Mesenchymal stem cell (in vitro differentiated cells and primary cell): ENCODE data around the gene PKLR.

Experiments used
- DNase-seq: peaks from one replicate; pipeline ENCODE4 v3.0.0-alpha.2; 2013
- H2AFZ ChIP-seq: one replicate; pipeline ENCODE4 v1.6.1; 2013; ENCODE audit warnings: low read depth, mild to moderate bottlenecking, control low read depth, inconsistent platforms, low read length, moderate library complexity
- H2AK5ac ChIP-seq: 2 replicates; pipeline ENCODE4 v1.6.1; 2013; ENCODE audit warnings: low read length, moderate library complexity, mild to moderate bottlenecking, inconsistent platforms; ENCODE audit not compliant: severe bottlenecking
- H2BK120ac ChIP-seq: one replicate; pipeline ENCODE4 v1.6.1; 2013; ENCODE audit warnings: low read depth, mild to moderate bottlenecking, inconsistent platforms, low read length, moderate library complexity
- H2BK12ac ChIP-seq, 2 experiments: one replicate each; pipeline ENCODE4 v1.6.1; 2013; ENCODE audit warnings: inconsistent platforms in 2 of 2, low read length in 2 of 2, mild to moderate bottlenecking in 2 of 2, moderate library complexity in 2 of 2, control low read depth in 1 of 2
- H2BK15ac ChIP-seq: one replicate; pipeline ENCODE4 v1.6.1; 2013; ENCODE audit warnings: mild to moderate bottlenecking, low read depth, inconsistent platforms; ENCODE audit not compliant: poor library complexity, severe bottlenecking
- H2BK5ac ChIP-seq: 2 replicates; pipeline ENCODE4 v1.6.1; 2013; ENCODE audit warnings: low read depth, mild to moderate bottlenecking, low read length, control low read depth, inconsistent platforms; ENCODE audit not compliant: poor library complexity, severe bottlenecking
- H3K14ac ChIP-seq, 2 experiments: one replicate each; pipeline ENCODE4 v1.6.1; 2013; ENCODE audit warnings: inconsistent platforms in 2 of 2, low read length in 2 of 2, control low read depth in 1 of 2, mild to moderate bottlenecking in 1 of 2, moderate library complexity in 1 of 2
- H3K18ac ChIP-seq, 2 experiments: one replicate each; pipeline ENCODE4 v1.6.1; 2013; ENCODE audit warnings: inconsistent platforms in 2 of 2, low read length in 2 of 2, control low read depth in 1 of 2, low read depth in 1 of 2, mild to moderate bottlenecking in 1 of 2
- H3K23ac ChIP-seq, 2 experiments: one replicate each; pipeline ENCODE4 v1.6.1; 2013; ENCODE audit warnings: inconsistent platforms in 2 of 2, low read length in 2 of 2, mild to moderate bottlenecking in 2 of 2, moderate library complexity in 2 of 2, control low read depth in 1 of 2
- H3K27ac ChIP-seq: 2 replicates; pipeline ENCODE4 v1.5.1; 2013; ENCODE audit warnings: mild to moderate bottlenecking, moderate library complexity, low read length, control low read depth, inconsistent platforms; ENCODE audit not compliant: poor library complexity, severe bottlenecking
- H3K27me3 ChIP-seq, 2 experiments: 2 replicates each; pipeline versions ENCODE4 v1.6.1 to v1.7.0; 2013; ENCODE audit warnings: low read length in 2 of 2, mild to moderate bottlenecking in 2 of 2, moderate library complexity in 2 of 2, control low read depth in 1 of 2, inconsistent platforms in 1 of 2; ENCODE audit not compliant: control insufficient read depth in 1 of 2, insufficient read depth in 1 of 2
- H3K36me3 ChIP-seq, 2 experiments: 2 replicates each; pipeline versions ENCODE4 v1.6.1 to v1.7.0; 2013; ENCODE audit warnings: low read length in 2 of 2, control low read depth in 1 of 2, inconsistent platforms in 1 of 2, low read depth in 1 of 2, mild to moderate bottlenecking in 1 of 2; ENCODE audit not compliant: insufficient read depth in 2 of 2, control insufficient read depth in 1 of 2
- H3K4ac ChIP-seq, 2 experiments: one replicate each; pipeline ENCODE4 v1.6.1; 2013; ENCODE audit warnings: inconsistent platforms in 2 of 2, low read length in 2 of 2, mild to moderate bottlenecking in 2 of 2, moderate library complexity in 2 of 2, control low read depth in 1 of 2, low read depth in 1 of 2
- H3K4me1 ChIP-seq: 2 replicates; pipeline ENCODE4 v1.6.1; 2013; ENCODE audit warnings: low read depth, low read length, control low read depth; ENCODE audit not compliant: control insufficient read depth, insufficient read depth
- H3K4me2 ChIP-seq: 2 replicates; pipeline ENCODE4 v1.6.1; 2013; ENCODE audit warnings: low read length, mild to moderate bottlenecking, inconsistent platforms; ENCODE audit not compliant: poor library complexity, severe bottlenecking
- H3K4me3 ChIP-seq, 2 experiments: 2 replicates each; pipeline versions ENCODE4 v1.5.1 to v1.7.0; 2013; ENCODE audit warnings: low read length in 2 of 2, mild to moderate bottlenecking in 2 of 2, control low read depth in 1 of 2, low read depth in 1 of 2; ENCODE audit not compliant: insufficient read depth in 1 of 2
- H3K79me1 ChIP-seq: replicated peaks from 2 replicates; pipeline ENCODE4 v1.6.1; 2013; ENCODE audit warnings: mild to moderate bottlenecking, control low read depth, low read length, inconsistent platforms; ENCODE audit not compliant: poor library complexity, severe bottlenecking
- H3K9ac ChIP-seq: 2 replicates; pipeline ENCODE4 v1.7.0; 2013; ENCODE audit warnings: mild to moderate bottlenecking, low read length, moderate library complexity
- H3K9me3 ChIP-seq: 2 replicates; pipeline ENCODE4 v1.7.0; 2013; ENCODE audit warnings: mild to moderate bottlenecking, low read length; ENCODE audit not compliant: control insufficient read depth
- H4K8ac ChIP-seq: one replicate; pipeline ENCODE4 v1.6.1; 2013; ENCODE audit warnings: inconsistent platforms, mild to moderate bottlenecking, low read length, moderate library complexity
- H4K91ac ChIP-seq: one replicate; pipeline ENCODE4 v1.6.1; 2013; ENCODE audit warnings: mild to moderate bottlenecking, low read length, inconsistent platforms
- WGBS: methylation state at CpG from one replicate; pipeline ENCODE4 v1.1.7; 2013; ENCODE audit warnings: mixed read lengths; 5-methylcytosine and 5-hydroxymethylcytosine counted together

Gene PKLR

GRCh38 chr1:155245163-155245524 lies 56.1 kb downstream of the PKLR start:
- no peak overlapping the region for H2BK120ac ChIP-seq
- no peak overlapping the region for H3K14ac ChIP-seq
- peak overlapping the region; percentile 42 to 67 for H3K18ac ChIP-seq
- H3K27ac ChIP-seq, result peak overlapping the region; percentile 69
- peaks cover 29 to 35% of the 10 kb centered on the region in 2 experiments for H3K36me3 ChIP-seq
- peak overlapping the region; percentile 30 for H2AFZ ChIP-seq
- H4K8ac ChIP-seq, result peak overlapping the region; percentile 91
- peak overlapping the region in 1 of 2 experiments; percentile 29 for H3K4ac ChIP-seq
- H3K79me1 ChIP-seq, result peaks cover 1% of the 10 kb centered on the region
- H3K9me3 ChIP-seq, result no peaks in the 10 kb centered on the region
- H3K9ac ChIP-seq, result peak overlapping the region; percentile 91
- no peak for DNase-seq
- peaks cover 9% of the 10 kb centered on the region for H3K4me1 ChIP-seq
- H2BK15ac ChIP-seq, result no peak overlapping the region
- no peak overlapping the region for H3K23ac ChIP-seq
- no peaks in the 10 kb centered on the region for H3K27me3 ChIP-seq
- H3K4me3 ChIP-seq, result peak overlapping the region; percentile 50 to 79
- H2BK12ac ChIP-seq, result no peak overlapping the region
- peak overlapping the region; percentile 73 for H3K4me2 ChIP-seq
- H2BK5ac ChIP-seq, result no peak overlapping the region
- peak overlapping the region; percentile 75 for H4K91ac ChIP-seq
- H2AK5ac ChIP-seq, result no peak overlapping the region
- WGBS, result 74% methylated on average over 5 of the region's 8 CpGs

- H2BK120ac ChIP-seq, result no peak overlapping the region
Measured at GRCh38 chr1:155244368-155245162, 56.7 kb downstream of the PKLR start.

GRCh38 chr1:155242805-155243358 lies 58.4 kb downstream of the PKLR start:
- Histone ChIP-seq H3K23ac (no peak overlapping the region), H3K4me3 (peak overlapping the region in 1 of 2 experiments; percentile 79), H2BK15ac (no peak overlapping the region), H3K4ac (no peak overlapping the region), H3K27ac (no peak overlapping the region), H4K8ac (no peak overlapping the region), H3K36me3 (peaks cover 27 to 31% of the 10 kb centered on the region in 2 experiments), H3K79me1 (peaks cover 4% of the 10 kb centered on the region), H3K18ac (no peak overlapping the region), H2AFZ (no peak overlapping the region), H3K4me2 (no peak overlapping the region), H3K14ac (no peak overlapping the region), H2BK120ac (no peak overlapping the region), H2AK5ac (no peak overlapping the region), H2BK5ac (no peak overlapping the region), H3K4me1 (peaks cover 11% of the 10 kb centered on the region), H2BK12ac (no peak overlapping the region), H3K9me3 (no peaks in the 10 kb centered on the region), H4K91ac (no peak overlapping the region), H3K9ac (peak overlapping the region; percentile 91), H3K27me3 (no peaks in the 10 kb centered on the region)
- no peak for DNase-seq
- 86% methylated on average over 3 of the region's 3 CpGs for WGBS

More at GRCh38 chr1:155244368-155245162, 56.7 kb downstream of the PKLR start:
- peak overlapping the region; percentile 73 for H3K4me2 ChIP-seq
- peak overlapping the region; percentile 75 for H3K27ac ChIP-seq
- H3K9me3 ChIP-seq, result no peaks in the 10 kb centered on the region
- DNase-seq, result peak; percentile 100
- peak overlapping the region; percentile 91 for H3K9ac ChIP-seq
- H3K79me1 ChIP-seq, result peaks cover 1% of the 10 kb centered on the region
- peaks cover 11% of the 10 kb centered on the region for H3K4me1 ChIP-seq
- H2AK5ac ChIP-seq, result no peak overlapping the region
- no peak overlapping the region for H3K14ac ChIP-seq
- peaks cover 29 to 35% of the 10 kb centered on the region in 2 experiments for H3K36me3 ChIP-seq
- H3K23ac ChIP-seq, result no peak overlapping the region
- H2AFZ ChIP-seq, result peak overlapping the region; percentile 30
- WGBS, result under 1% methylated on average over 36 of the region's 53 CpGs
- peak overlapping the region; percentile 42 to 67 for H3K18ac ChIP-seq
- peak overlapping the region; percentile 60 to 79 for H3K4me3 ChIP-seq
- H2BK5ac ChIP-seq, result no peak overlapping the region
- no peak overlapping the region for H2BK15ac ChIP-seq
- H3K4ac ChIP-seq, result peak overlapping the region in 1 of 2 experiments; percentile 29
- H4K8ac ChIP-seq, result peak overlapping the region; percentile 91
- no peak overlapping the region for H2BK12ac ChIP-seq
- H4K91ac ChIP-seq, result peak overlapping the region; percentile 75
- H3K27me3 ChIP-seq, result no peaks in the 10 kb centered on the region

- Histone ChIP-seq H3K4me1 (peaks cover 11% of the 10 kb centered on the region), H3K27ac (no peak overlapping the region), H3K36me3 (peaks cover 23 to 31% of the 10 kb centered on the region in 2 experiments), H3K4me3 (no peak overlapping the region), H3K14ac (no peak overlapping the region), H4K8ac (peak overlapping the region; percentile 62), H3K9me3 (no peaks in the 10 kb centered on the region), H3K18ac (no peak overlapping the region), H4K91ac (peak overlapping the region; percentile 23), H3K4ac (no peak overlapping the region), H3K4me2 (no peak overlapping the region), H3K27me3 (no peaks in the 10 kb centered on the region), H3K9ac (no peak overlapping the region), H2AFZ (no peak overlapping the region), H3K23ac (no peak overlapping the region), H2BK5ac (no peak overlapping the region), H2BK15ac (no peak overlapping the region), H3K79me1 (peaks cover 4% of the 10 kb centered on the region), H2BK12ac (peak overlapping the region in 1 of 2 experiments; percentile 65), H2BK120ac (no peak overlapping the region), H2AK5ac (no peak overlapping the region)
- WGBS, result 87% methylated on average over 4 of the region's 4 CpGs
- DNase-seq, result no peak
Measured at GRCh38 chr1:155241841-155242264, 59.4 kb downstream of the PKLR start.
